ENCODE data around the gene MYH10. TPM values are rescaled to one million over a fixed set of nuclear protein-coding genes. Genes with fewer than 3 reads are reported as not detected.
A peak's percentile ranks its signal among the peaks of the same experiment; 100 is the strongest.

MYH10 gene
- polyA plus RNA-seq, 1 donor from 2014 or later = 61.1 TPM

GRCh38 chr17:8628172-8628571 lies 2.4 kb downstream of the MYH10 start:
- Histone ChIP-seq H3K9me2 (ENCODE audit: insufficient read depth, low read length) (no peaks in the 10 kb centered on the region), H3K4me3 (ENCODE audit: low read length) (peak overlapping the region; percentile 97), H3K27me3 (ENCODE audit: insufficient read depth, low read depth, low read length) (no peaks in the 10 kb centered on the region), H3K9ac (ENCODE audit: low read length) (peak overlapping the region; percentile 95), H3K9me3 (ENCODE audit: low read length) (no peaks in the 10 kb centered on the region), H3K36me3 (ENCODE audit: insufficient read depth, low read length) (no peaks in the 10 kb centered on the region), H4K20me1 (ENCODE audit: insufficient read depth) (no peaks in the 10 kb centered on the region), H2AFZ (ENCODE audit: low read depth, low read length) (no peak overlapping the region), H3K4me2 (ENCODE audit: low read length) (peak overlapping the region; percentile 96), H3K27ac (ENCODE audit: low read length) (peak overlapping the region; percentile 94), H3K79me2 (replicated peaks; ENCODE audit: insufficient read depth, low read length) (peaks cover 64% of the 10 kb centered on the region), H3F3A (ENCODE audit: insufficient read depth, low read length, poor library complexity, severe bottlenecking) (no peaks in the 10 kb centered on the region)
- TF ChIP-seq REST (IDR thresholded peaks at IDR 0.05; ENCODE audit: borderline replicate concordance) = no peak
- no peak for TF ChIP-seq RAD21 (conservative IDR thresholded peaks at IDR 0.05)
- TF ChIP-seq MXI1 (conservative IDR thresholded peaks at IDR 0.05; ENCODE audit: poor library complexity, severe bottlenecking) = no peak
- no peak for TF ChIP-seq EZH2 (IDR thresholded peaks at IDR 0.05; ENCODE audit: borderline replicate concordance, insufficient read depth, low read length, poor library complexity, severe bottlenecking)
- TF ChIP-seq, protein P1, sequence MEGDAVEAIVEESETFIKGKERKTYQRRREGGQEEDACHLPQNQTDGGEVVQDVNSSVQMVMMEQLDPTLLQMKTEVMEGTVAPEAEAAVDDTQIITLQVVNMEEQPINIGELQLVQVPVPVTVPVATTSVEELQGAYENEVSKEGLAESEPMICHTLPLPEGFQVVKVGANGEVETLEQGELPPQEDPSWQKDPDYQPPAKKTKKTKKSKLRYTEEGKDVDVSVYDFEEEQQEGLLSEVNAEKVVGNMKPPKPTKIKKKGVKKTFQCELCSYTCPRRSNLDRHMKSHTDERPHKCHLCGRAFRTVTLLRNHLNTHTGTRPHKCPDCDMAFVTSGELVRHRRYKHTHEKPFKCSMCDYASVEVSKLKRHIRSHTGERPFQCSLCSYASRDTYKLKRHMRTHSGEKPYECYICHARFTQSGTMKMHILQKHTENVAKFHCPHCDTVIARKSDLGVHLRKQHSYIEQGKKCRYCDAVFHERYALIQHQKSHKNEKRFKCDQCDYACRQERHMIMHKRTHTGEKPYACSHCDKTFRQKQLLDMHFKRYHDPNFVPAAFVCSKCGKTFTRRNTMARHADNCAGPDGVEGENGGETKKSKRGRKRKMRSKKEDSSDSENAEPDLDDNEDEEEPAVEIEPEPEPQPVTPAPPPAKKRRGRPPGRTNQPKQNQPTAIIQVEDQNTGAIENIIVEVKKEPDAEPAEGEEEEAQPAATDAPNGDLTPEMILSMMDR (IDR thresholded peaks at IDR 0.05; ENCODE audit: poor library complexity, severe bottlenecking) = no peak
- TF ChIP-seq SMC3 (conservative IDR thresholded peaks at IDR 0.05; ENCODE audit: poor library complexity) = no peak
- no peak for TF ChIP-seq POLR2AphosphoS5 (IDR thresholded peaks at IDR 0.05)
- TF ChIP-seq EP300 (conservative IDR thresholded peaks at IDR 0.05; ENCODE audit: poor library complexity, severe bottlenecking) = no peak

DNA sequence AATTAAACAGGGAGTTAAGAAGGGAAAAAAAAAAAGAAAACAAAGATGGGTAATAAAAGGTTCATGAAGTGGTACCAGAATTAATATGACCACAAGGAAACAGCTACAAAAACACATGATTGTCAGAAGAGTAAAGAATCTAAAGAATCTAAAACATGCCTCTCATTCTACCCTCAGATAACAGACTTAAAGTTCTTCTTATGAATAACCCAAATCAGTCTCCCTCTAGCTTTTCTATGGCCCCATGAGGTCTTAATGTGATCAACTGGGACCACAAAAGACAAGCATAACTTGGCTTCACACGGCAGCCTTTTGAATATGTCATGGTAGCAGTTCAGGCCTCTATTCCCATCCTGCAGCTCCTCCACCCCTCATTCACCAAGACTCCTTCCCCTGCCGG lies 6.9 kb downstream of the MYH10 start:
- Histone ChIP-seq H3K79me2 (replicated peaks; ENCODE audit: insufficient read depth, low read length) (peaks cover 99% of the 10 kb centered on the region), H3K9me3 (ENCODE audit: low read length) (no peaks in the 10 kb centered on the region), H3K9me2 (ENCODE audit: insufficient read depth, low read length) (no peaks in the 10 kb centered on the region), H3K4me3 (ENCODE audit: low read length) (no peak overlapping the region), H3K4me2 (ENCODE audit: low read length) (no peak overlapping the region), H4K20me1 (ENCODE audit: insufficient read depth) (no peaks in the 10 kb centered on the region), H3K27me3 (ENCODE audit: insufficient read depth, low read depth, low read length) (no peaks in the 10 kb centered on the region), H3K36me3 (ENCODE audit: insufficient read depth, low read length) (peaks cover 13% of the 10 kb centered on the region), H3K27ac (ENCODE audit: low read length) (no peak overlapping the region), H3F3A (ENCODE audit: insufficient read depth, low read length, poor library complexity, severe bottlenecking) (no peaks in the 10 kb centered on the region), H3K9ac (ENCODE audit: low read length) (no peak overlapping the region), H2AFZ (ENCODE audit: low read depth, low read length) (no peak overlapping the region)
- TF ChIP-seq TAF1 (IDR thresholded peaks at IDR 0.05; ENCODE audit: low read depth) (no peak), EZH2 (IDR thresholded peaks at IDR 0.05; ENCODE audit: borderline replicate concordance, insufficient read depth, low read length, poor library complexity, severe bottlenecking) (no peak), REST (IDR thresholded peaks at IDR 0.05; ENCODE audit: borderline replicate concordance) (no peak), POLR2AphosphoS5 (IDR thresholded peaks at IDR 0.05) (no peak), MXI1 (conservative IDR thresholded peaks at IDR 0.05; ENCODE audit: poor library complexity, severe bottlenecking) (no peak), EP300 (conservative IDR thresholded peaks at IDR 0.05; ENCODE audit: poor library complexity, severe bottlenecking) (no peak), RAD21 (conservative IDR thresholded peaks at IDR 0.05) (no peak), SMC3 (conservative IDR thresholded peaks at IDR 0.05; ENCODE audit: poor library complexity) (no peak)
- TF ChIP-seq, protein P1 (IDR thresholded peaks at IDR 0.05; ENCODE audit: poor library complexity, severe bottlenecking) = no peak

All from neural cell (in vitro differentiated cells).